K562 (cell line): ENCODE measurements around the gene BBC3. TPM values are rescaled to one million over a fixed set of nuclear protein-coding genes. Genes with fewer than 3 reads are reported as not detected.

ENCODE experiments used
- BRCA1 ChIP-seq, 2 experiments: fragments of 450-650 bp in 1 of 2; sonication (generic) in 1 of 2; formaldehyde crosslinking in 1 of 2; IDR thresholded peaks; 2 replicates each; pipeline versions ENCODE4 v1.5.0 to v1.6.1; 2017 to 2020; ENCODE audit warnings: mild to moderate bottlenecking in 1 of 2, missing genetic modification reagents in 1 of 2
- MED1 ChIP-seq: sonication (generic); formaldehyde crosslinking; IDR thresholded peaks from 2 replicates; pipeline ENCODE4 v1.8.1; 2023; ENCODE audit warnings: missing genetic modification reagents, borderline replicate concordance
- NCOA2 ChIP-seq, 2 experiments: fragments of 450-650 bp; IDR thresholded peaks; 2 replicates each; pipeline ENCODE4 v1.6.1; 2018; ENCODE audit warnings: mild to moderate bottlenecking in 2 of 2, moderate library complexity in 1 of 2; ENCODE audit not compliant: partially characterized antibody in 2 of 2
- NELFE ChIP-seq: IDR thresholded peaks from 2 replicates; pipeline ENCODE4 v1.6.1; 2011; ENCODE audit warnings: mild to moderate bottlenecking; ENCODE audit not compliant: insufficient read depth, insufficient read length
- NFE2L1 ChIP-seq: fragments of 450-650 bp; IDR thresholded peaks from 2 replicates; pipeline ENCODE4 v1.6.1; 2016; ENCODE audit warnings: missing genetic modification characterization, low read depth, mild to moderate bottlenecking, missing compliant biosample characterization, moderate library complexity, borderline replicate concordance
- NR1H2 ChIP-seq: sonication (generic); formaldehyde crosslinking; IDR thresholded peaks from 2 replicates; pipeline ENCODE4 v1.4.0; 2020; ENCODE audit warnings: mild to moderate bottlenecking, missing genetic modification reagents
- POLR3A ChIP-seq: IDR thresholded peaks from 2 replicates; pipeline ENCODE4 v1.6.1; 2011; ENCODE audit warnings: borderline replicate concordance, mild to moderate bottlenecking, moderate library complexity; ENCODE audit not compliant: insufficient read length, insufficient read depth; ENCODE audit errors: extremely low read depth
- PTBP1 ChIP-seq: fragments of 200-400 bp; formaldehyde crosslinking; IDR thresholded peaks from 2 replicates; pipeline ENCODE4 v1.6.1; 2017; ENCODE audit warnings: low read depth, low read length
- RBM14 ChIP-seq: fragments of 200-400 bp; formaldehyde crosslinking; IDR thresholded peaks from 2 replicates; pipeline ENCODE4 v1.6.1; 2018; ENCODE audit warnings: low read depth, mild to moderate bottlenecking, low read length, moderate library complexity, borderline replicate concordance; ENCODE audit not compliant: insufficient read depth
- RBM34 ChIP-seq: fragments of 200-400 bp; formaldehyde crosslinking; IDR thresholded peaks from 2 replicates; pipeline ENCODE4 v1.6.1; 2018; ENCODE audit warnings: low read length, borderline replicate concordance; ENCODE audit not compliant: insufficient read depth
- polyA plus RNA-seq, 8 experiments: library from polyadenylated mRNA; depleted of rRNA in 4 of 8; stranded (reverse) in 5 of 8; unstranded in 3 of 8; fragments of >200 nt; fragmentation: Nextera tagmentation in 2 of 8; fragmentation: Illumina TruSeq in 1 of 8; extraction: Ambion mirVana in 2 of 8; extraction: Trizol in 1 of 8; gene quantifications; 2 replicates each; pipeline versions ENCODE4 v1.2.1 to v1.2.3, GENCODE V29; 2011 to 2014; ENCODE audit warnings: inconsistent platforms in 1 of 8, missing spikeins in 1 of 8
- total RNA-seq, 7 experiments: library from RNA; depleted of rRNA in 6 of 7; stranded (reverse); fragments of >200 nt in 6 of 7; fragmentation: Illumina TruSeq in 2 of 7; extraction: Trizol in 2 of 7; gene quantifications; 2 replicates each; pipeline versions ENCODE4 v1.2.1 to v1.2.3, GENCODE V29; 2011 to 2021; ENCODE audit warnings: low replicate concordance in 1 of 7
- TF ChIP-seq, protein P1 (sequence below), 2 experiments: IDR thresholded peaks; 2 replicates each; pipeline ENCODE4 v1.6.1; 2011; ENCODE audit warnings: borderline replicate concordance in 1 of 2, control low read depth in 1 of 2, low read depth in 1 of 2, low read length in 1 of 2, mild to moderate bottlenecking in 1 of 2, mixed read lengths in 1 of 2, moderate library complexity in 1 of 2; ENCODE audit not compliant: insufficient read depth in 1 of 2, insufficient read length in 1 of 2, poor library complexity in 1 of 2, severe bottlenecking in 1 of 2; ENCODE audit errors: extremely low read depth in 1 of 2
- TF ChIP-seq, protein P2 (sequence below): sonication (generic); formaldehyde crosslinking; IDR thresholded peaks from 2 replicates; pipeline ENCODE4 v1.8.0; 2022; ENCODE audit warnings: mild to moderate bottlenecking, missing genetic modification reagents
- TF ChIP-seq, protein P3 (sequence below), 2 experiments: fragments of 450-650 bp in 1 of 2; IDR thresholded peaks; 2 replicates each; pipeline ENCODE4 v1.6.1; 2011 to 2017; ENCODE audit warnings: low read depth in 2 of 2, antibody characterized with exemption in 1 of 2, borderline replicate concordance in 1 of 2, low read length in 1 of 2, mild to moderate bottlenecking in 1 of 2, mixed read lengths in 1 of 2; ENCODE audit not compliant: control insufficient read depth in 1 of 2

The BBC3 gene
- total and polyA plus RNA-seq, 9 of the 15 experiments (the other 6 are each of a cell fraction or from before 2014, with no cell fraction given): 0.15 to 30.7 (median 4.8) TPM

DNA sequence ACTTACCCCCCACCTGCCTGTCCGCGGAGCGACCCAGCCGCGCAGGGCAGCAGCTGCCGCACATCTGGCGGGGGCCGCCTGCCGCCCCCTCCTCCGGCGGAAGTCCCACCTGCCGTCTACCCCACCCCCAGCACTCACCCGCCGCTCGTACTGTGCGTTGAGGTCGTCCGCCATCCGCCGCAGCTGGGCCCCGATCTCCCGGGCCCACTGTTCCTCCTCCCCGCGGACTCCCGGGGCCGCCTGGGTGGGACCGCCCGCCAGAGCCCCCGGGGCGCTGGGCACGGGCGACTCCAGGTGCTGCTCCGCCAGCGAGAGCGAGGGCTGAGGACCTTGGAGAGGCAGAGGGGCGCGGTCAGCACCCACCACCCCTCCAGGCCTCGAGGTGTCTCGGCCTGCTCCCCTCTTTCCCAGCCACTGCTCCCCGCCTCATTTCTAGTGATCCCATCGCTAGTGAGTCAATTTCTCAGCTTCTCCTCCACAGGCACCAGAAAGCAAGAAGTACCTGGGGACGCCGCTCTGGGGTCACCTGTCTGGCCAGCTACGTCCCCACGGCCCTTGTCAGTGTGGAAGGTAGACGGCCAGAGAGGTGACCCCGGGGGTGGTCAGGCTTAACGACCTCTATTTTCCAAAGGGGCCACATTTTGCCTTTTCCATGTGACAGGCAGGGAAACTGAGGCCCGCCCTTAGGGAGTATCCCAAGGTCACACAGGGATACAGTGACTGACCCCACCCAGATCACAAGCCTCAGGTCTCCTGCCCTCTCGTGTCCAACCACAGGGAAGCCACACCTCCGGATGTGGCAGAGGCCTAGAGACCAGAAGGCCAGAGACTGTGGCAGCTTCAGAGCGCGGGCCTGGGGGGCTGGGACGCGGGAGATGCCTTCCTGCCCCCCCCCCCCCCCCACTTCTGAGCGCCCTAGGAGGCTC lies 4.3 kb downstream of the BBC3 start (continued):
- TF ChIP-seq PTBP1 (peak; percentile 91), BRCA1 (IDR thresholded peaks at IDR 0.05) (no peak), BRCA1 (CRISPR knock-in tag; IDR thresholded peaks at IDR 0.05) (no peak; the same call in 1 of the 2 replicates), NELFE (no peak), MED1 (CRISPR knock-in tag) (peak; percentile 88; the same call in 1 of the 2 replicates), NCOA2 (IDR thresholded peaks at IDR 0.05; ENCODE audit: partially characterized antibody in 2 of 2) (no peak), NFE2L1 (tag) (no peak), POLR3A (no peak), NR1H2 (CRISPR knock-in tag) (no peak), RBM14 (peak; percentile 100), RBM34 (peak; percentile 15; the same call in 1 of the 2 replicates)
- TF ChIP-seq, protein P1, sequence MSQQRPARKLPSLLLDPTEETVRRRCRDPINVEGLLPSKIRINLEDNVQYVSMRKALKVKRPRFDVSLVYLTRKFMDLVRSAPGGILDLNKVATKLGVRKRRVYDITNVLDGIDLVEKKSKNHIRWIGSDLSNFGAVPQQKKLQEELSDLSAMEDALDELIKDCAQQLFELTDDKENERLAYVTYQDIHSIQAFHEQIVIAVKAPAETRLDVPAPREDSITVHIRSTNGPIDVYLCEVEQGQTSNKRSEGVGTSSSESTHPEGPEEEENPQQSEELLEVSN (IDR thresholded peaks at IDR 0.05; ENCODE audit: borderline replicate concordance in 1 of 2, extremely low read depth in 1 of 2, insufficient read depth in 1 of 2, insufficient read length in 1 of 2, low read depth in 1 of 2, low read length in 1 of 2, poor library complexity in 1 of 2, severe bottlenecking in 1 of 2): peak in 1 of 2 experiments; percentile 50
- TF ChIP-seq, protein P2, sequence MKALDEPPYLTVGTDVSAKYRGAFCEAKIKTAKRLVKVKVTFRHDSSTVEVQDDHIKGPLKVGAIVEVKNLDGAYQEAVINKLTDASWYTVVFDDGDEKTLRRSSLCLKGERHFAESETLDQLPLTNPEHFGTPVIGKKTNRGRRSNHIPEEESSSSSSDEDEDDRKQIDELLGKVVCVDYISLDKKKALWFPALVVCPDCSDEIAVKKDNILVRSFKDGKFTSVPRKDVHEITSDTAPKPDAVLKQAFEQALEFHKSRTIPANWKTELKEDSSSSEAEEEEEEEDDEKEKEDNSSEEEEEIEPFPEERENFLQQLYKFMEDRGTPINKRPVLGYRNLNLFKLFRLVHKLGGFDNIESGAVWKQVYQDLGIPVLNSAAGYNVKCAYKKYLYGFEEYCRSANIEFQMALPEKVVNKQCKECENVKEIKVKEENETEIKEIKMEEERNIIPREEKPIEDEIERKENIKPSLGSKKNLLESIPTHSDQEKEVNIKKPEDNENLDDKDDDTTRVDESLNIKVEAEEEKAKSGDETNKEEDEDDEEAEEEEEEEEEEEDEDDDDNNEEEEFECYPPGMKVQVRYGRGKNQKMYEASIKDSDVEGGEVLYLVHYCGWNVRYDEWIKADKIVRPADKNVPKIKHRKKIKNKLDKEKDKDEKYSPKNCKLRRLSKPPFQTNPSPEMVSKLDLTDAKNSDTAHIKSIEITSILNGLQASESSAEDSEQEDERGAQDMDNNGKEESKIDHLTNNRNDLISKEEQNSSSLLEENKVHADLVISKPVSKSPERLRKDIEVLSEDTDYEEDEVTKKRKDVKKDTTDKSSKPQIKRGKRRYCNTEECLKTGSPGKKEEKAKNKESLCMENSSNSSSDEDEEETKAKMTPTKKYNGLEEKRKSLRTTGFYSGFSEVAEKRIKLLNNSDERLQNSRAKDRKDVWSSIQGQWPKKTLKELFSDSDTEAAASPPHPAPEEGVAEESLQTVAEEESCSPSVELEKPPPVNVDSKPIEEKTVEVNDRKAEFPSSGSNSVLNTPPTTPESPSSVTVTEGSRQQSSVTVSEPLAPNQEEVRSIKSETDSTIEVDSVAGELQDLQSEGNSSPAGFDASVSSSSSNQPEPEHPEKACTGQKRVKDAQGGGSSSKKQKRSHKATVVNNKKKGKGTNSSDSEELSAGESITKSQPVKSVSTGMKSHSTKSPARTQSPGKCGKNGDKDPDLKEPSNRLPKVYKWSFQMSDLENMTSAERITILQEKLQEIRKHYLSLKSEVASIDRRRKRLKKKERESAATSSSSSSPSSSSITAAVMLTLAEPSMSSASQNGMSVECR: peak; percentile 64
- TF ChIP-seq, protein P3, sequence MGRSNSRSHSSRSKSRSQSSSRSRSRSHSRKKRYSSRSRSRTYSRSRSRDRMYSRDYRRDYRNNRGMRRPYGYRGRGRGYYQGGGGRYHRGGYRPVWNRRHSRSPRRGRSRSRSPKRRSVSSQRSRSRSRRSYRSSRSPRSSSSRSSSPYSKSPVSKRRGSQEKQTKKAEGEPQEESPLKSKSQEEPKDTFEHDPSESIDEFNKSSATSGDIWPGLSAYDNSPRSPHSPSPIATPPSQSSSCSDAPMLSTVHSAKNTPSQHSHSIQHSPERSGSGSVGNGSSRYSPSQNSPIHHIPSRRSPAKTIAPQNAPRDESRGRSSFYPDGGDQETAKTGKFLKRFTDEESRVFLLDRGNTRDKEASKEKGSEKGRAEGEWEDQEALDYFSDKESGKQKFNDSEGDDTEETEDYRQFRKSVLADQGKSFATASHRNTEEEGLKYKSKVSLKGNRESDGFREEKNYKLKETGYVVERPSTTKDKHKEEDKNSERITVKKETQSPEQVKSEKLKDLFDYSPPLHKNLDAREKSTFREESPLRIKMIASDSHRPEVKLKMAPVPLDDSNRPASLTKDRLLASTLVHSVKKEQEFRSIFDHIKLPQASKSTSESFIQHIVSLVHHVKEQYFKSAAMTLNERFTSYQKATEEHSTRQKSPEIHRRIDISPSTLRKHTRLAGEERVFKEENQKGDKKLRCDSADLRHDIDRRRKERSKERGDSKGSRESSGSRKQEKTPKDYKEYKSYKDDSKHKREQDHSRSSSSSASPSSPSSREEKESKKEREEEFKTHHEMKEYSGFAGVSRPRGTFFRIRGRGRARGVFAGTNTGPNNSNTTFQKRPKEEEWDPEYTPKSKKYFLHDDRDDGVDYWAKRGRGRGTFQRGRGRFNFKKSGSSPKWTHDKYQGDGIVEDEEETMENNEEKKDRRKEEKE (IDR thresholded peaks at IDR 0.05; ENCODE audit: borderline replicate concordance in 1 of 2, control insufficient read depth in 1 of 2, low read depth in 2 of 2, low read length in 1 of 2): peak in 1 of 2 experiments; percentile 88; a peak in 1 of 4 replicates
